Mesodermal cell (in vitro differentiated cells): ENCODE results near the gene ZNF521.

Source experiments
- H3K27ac ChIP-seq: 2 replicates; pipeline ENCODE4 v1.7.0; 2013; ENCODE audit warnings: mild to moderate bottlenecking, low read depth, low read length, moderate library complexity; ENCODE audit not compliant: severe bottlenecking
- H3K36me3 ChIP-seq: 2 replicates; pipeline ENCODE4 v1.7.1; 2013; ENCODE audit warnings: mild to moderate bottlenecking, low read length, moderate library complexity; ENCODE audit not compliant: control insufficient read depth, insufficient read depth
- H3K4me1 ChIP-seq: one replicate; pipeline ENCODE4 v1.7.1; 2013; ENCODE audit warnings: mild to moderate bottlenecking, low read length; ENCODE audit not compliant: insufficient read depth, control insufficient read depth, poor library complexity, severe bottlenecking
- H3K4me3 ChIP-seq: 2 replicates; pipeline ENCODE4 v1.7.0; 2013; ENCODE audit warnings: low read length, control low read depth, mild to moderate bottlenecking; ENCODE audit not compliant: insufficient read depth, poor library complexity, severe bottlenecking; ENCODE audit errors: extremely low read depth
- H3K9me3 ChIP-seq: 2 replicates; pipeline ENCODE4 v1.7.1; 2013; ENCODE audit warnings: mild to moderate bottlenecking, low read length, moderate library complexity; ENCODE audit not compliant: control insufficient read depth
- WGBS, 2 experiments: methylation state at CpG; one replicate each; pipeline ENCODE4 v1.1.5; 2013; ENCODE audit warnings: missing lambda C conversion rate in 2 of 2; ENCODE audit not compliant: insufficient coverage in 2 of 2; 5-methylcytosine and 5-hydroxymethylcytosine counted together

ZNF521 gene

GRCh38 chr18:25186871-25187270 lies 165.1 kb downstream of the ZNF521 start:
- no peak overlapping the region for H3K27ac ChIP-seq
- no peaks in the 10 kb centered on the region for H3K4me1 ChIP-seq
- 82 to 100% methylated on average over 2 to 3 of the region's 4 CpGs for WGBS, 2 experiments
- H3K4me3 ChIP-seq, result no peak overlapping the region
- no peaks in the 10 kb centered on the region for H3K36me3 ChIP-seq
- no peaks in the 10 kb centered on the region for H3K9me3 ChIP-seq

GRCh38 chr18:25181993-25182392 lies 170.0 kb downstream of the ZNF521 start:
- no peaks in the 10 kb centered on the region for H3K9me3 ChIP-seq
- WGBS, 2 experiments, result 83% methylated on average over 1 of the region's 2 CpGs; no CpG with 5 or more reads in 1 of the 2 experiments
- no peaks in the 10 kb centered on the region for H3K4me1 ChIP-seq
- H3K4me3 ChIP-seq, result no peak overlapping the region
- H3K27ac ChIP-seq, result no peak overlapping the region
- no peaks in the 10 kb centered on the region for H3K36me3 ChIP-seq

- Histone ChIP-seq H3K4me1 (no peaks in the 10 kb centered on the region), H3K4me3 (no peak overlapping the region), H3K36me3 (no peaks in the 10 kb centered on the region), H3K27ac (no peak overlapping the region), H3K9me3 (no peaks in the 10 kb centered on the region)
- 93 to 100% methylated on average over 1 to 2 of the region's 3 CpGs for WGBS, 2 experiments
These were observed 170.4 kb downstream of the ZNF521 start for GRCh38 chr18:25181581-25181980.

- WGBS, 2 experiments, result 80 to 100% methylated on average over 1 to 3 of the region's 6 CpGs
- Histone ChIP-seq H3K4me3 (no peak overlapping the region), H3K27ac (no peak overlapping the region)
These were observed 170.9 kb downstream of the ZNF521 start for GRCh38 chr18:25180973-25181548.

DNA sequence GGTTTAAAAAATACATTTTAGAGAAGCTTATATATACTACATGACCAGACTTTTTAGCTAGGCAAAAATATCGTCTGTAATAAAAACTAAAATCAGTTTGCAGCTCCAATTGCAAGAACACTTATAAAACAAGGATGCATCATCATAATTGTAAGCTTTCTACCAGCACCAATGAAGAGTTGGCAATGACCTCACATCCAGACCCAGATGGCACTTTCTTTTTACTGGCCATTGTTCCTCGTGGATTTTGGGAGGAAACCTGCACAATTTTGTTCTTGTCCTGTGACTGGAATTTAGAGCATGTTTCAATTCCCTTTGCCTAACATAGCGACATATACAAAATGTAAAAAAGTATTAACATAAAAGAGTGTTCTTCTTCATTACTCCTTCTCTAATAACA lies 174.3 kb downstream of the ZNF521 start:
- Histone ChIP-seq H3K36me3 (no peaks in the 10 kb centered on the region), H3K4me3 (no peak overlapping the region), H3K9me3 (no peaks in the 10 kb centered on the region), H3K27ac (no peak overlapping the region), H3K4me1 (no peaks in the 10 kb centered on the region)
- 100% methylated on average over 1 to 2 of the region's 3 CpGs for WGBS, 2 experiments

More at GRCh38 chr18:25180973-25181548, 170.9 kb downstream of the ZNF521 start:
- no peaks in the 10 kb centered on the region for H3K4me1 ChIP-seq
- H3K36me3 ChIP-seq, result no peaks in the 10 kb centered on the region
- H3K9me3 ChIP-seq, result no peaks in the 10 kb centered on the region

GRCh38 chr18:25176518-25177042 lies 175.4 kb downstream of the ZNF521 start:
- Histone ChIP-seq H3K36me3 (no peaks in the 10 kb centered on the region), H3K27ac (no peak overlapping the region), H3K9me3 (no peaks in the 10 kb centered on the region), H3K4me1 (no peaks in the 10 kb centered on the region), H3K4me3 (no peak overlapping the region)
- 94 to 96% methylated on average over 16 to 17 of the region's 19 CpGs for WGBS, 2 experiments

GRCh38 chr18:25175558-25176517 lies 176.1 kb downstream of the ZNF521 start:
- H3K27ac ChIP-seq, result no peak overlapping the region
- no peaks in the 10 kb centered on the region for H3K9me3 ChIP-seq
- H3K4me1 ChIP-seq, result no peaks in the 10 kb centered on the region
- no peak overlapping the region for H3K4me3 ChIP-seq
- whole genome bisulfite sequencing, 2 experiments, result 86 to 92% methylated on average over 2 to 6 of the region's 10 CpGs
- H3K36me3 ChIP-seq, result no peaks in the 10 kb centered on the region

DNA sequence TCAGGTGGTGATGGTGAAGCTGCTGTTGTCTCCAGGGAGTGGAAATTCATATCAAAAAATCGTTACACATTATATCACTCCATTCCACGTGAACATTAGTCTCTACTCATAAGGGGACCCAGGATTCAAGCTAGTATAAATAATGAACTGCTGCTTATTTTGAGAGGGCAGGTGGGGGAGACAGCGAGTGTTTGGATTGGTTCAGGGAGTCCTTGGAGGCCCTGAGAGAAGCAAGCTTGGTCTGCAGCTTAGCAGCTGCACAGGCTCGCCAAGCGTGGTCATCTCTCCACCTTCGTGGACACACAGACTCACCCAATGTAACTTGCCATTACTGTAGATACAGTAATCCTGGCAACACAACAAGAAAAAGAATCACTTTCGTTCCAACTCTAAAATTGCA lies 177.6 kb downstream of the ZNF521 start:
- Histone ChIP-seq H3K4me1 (no peaks in the 10 kb centered on the region), H3K9me3 (no peaks in the 10 kb centered on the region), H3K36me3 (peaks cover under 1% of the 10 kb centered on the region), H3K27ac (no peak overlapping the region), H3K4me3 (no peak overlapping the region)
- WGBS, 2 experiments, result 88 to 89% methylated on average over 3 to 4 of the region's 7 CpGs

- H3K27ac ChIP-seq, result no peak overlapping the region
- peaks cover 4% of the 10 kb centered on the region for H3K36me3 ChIP-seq
- no peak overlapping the region for H3K4me3 ChIP-seq
- WGBS, 2 experiments, result 100% methylated on average over 1 to 2 of the region's 3 CpGs
- no peaks in the 10 kb centered on the region for H3K9me3 ChIP-seq
- no peaks in the 10 kb centered on the region for H3K4me1 ChIP-seq
These were observed 180.6 kb downstream of the ZNF521 start for GRCh38 chr18:25171334-25171733.

GRCh38 chr18:25170402-25170801 lies 181.6 kb downstream of the ZNF521 start:
- peaks cover 4% of the 10 kb centered on the region for H3K36me3 ChIP-seq
- no peak overlapping the region for H3K4me3 ChIP-seq
- H3K9me3 ChIP-seq, result no peaks in the 10 kb centered on the region
- WGBS, 2 experiments, result 67 to 100% methylated on average over 3 of the region's 4 CpGs
- H3K27ac ChIP-seq, result no peak overlapping the region
- H3K4me1 ChIP-seq, result no peaks in the 10 kb centered on the region
